Measurements from ENCODE around the gene DNM2. TPM values are rescaled to one million over a fixed set of nuclear protein-coding genes. Genes with fewer than 3 reads are reported as not detected.

The DNM2 gene
- total RNA-seq, 4 donors from 2014 or later = 353 to 827 (median 464) TPM

DNA sequence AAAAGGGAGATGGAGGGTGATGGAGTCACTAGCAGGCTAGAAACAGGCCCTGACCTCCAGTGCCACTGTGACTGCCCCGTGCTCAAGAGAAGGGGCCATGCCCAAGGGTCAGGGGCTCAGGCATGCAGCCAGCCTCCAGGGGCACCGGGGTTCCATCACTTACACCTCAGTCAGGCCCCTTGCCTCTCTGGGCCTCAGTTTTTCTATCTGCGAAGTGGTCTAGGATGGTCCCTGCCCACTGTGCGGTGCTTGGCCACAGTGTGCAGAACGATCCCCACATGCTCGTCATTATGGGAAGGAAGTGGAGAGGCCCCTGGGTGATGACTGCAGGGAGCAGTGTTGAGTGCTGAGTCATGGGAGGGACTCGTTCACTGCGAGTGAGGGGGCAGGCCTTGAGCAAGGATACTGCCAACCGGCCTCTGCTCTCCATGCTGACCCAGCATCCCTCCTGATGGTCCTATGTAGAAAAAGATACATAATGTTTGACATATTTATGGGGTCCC, 95.1 kb downstream of the DNM2 start:
- no peaks in the 10 kb centered on the region for H3K9me3 ChIP-seq
- H3K27ac ChIP-seq = peak overlapping the region in 1 of 4 donors; percentile 42
- TF ChIP-seq POLR2A (IDR thresholded peaks at IDR 0.05) = no peak
- TF ChIP-seq, protein P1, sequence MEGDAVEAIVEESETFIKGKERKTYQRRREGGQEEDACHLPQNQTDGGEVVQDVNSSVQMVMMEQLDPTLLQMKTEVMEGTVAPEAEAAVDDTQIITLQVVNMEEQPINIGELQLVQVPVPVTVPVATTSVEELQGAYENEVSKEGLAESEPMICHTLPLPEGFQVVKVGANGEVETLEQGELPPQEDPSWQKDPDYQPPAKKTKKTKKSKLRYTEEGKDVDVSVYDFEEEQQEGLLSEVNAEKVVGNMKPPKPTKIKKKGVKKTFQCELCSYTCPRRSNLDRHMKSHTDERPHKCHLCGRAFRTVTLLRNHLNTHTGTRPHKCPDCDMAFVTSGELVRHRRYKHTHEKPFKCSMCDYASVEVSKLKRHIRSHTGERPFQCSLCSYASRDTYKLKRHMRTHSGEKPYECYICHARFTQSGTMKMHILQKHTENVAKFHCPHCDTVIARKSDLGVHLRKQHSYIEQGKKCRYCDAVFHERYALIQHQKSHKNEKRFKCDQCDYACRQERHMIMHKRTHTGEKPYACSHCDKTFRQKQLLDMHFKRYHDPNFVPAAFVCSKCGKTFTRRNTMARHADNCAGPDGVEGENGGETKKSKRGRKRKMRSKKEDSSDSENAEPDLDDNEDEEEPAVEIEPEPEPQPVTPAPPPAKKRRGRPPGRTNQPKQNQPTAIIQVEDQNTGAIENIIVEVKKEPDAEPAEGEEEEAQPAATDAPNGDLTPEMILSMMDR (IDR thresholded peaks at IDR 0.05) = no peak
- peaks cover 0 to 97% (median 0%) of the 10 kb centered on the region in 3 donors for H3K36me3 ChIP-seq
- H3K27me3 ChIP-seq = no peaks in the 10 kb centered on the region
- DNase-seq = no peak
- H3K4me3 ChIP-seq = no peak overlapping the region
- no peaks in the 10 kb centered on the region for H3K4me1 ChIP-seq

- H3K27me3 ChIP-seq = no peaks in the 10 kb centered on the region
- no peaks in the 10 kb centered on the region for H3K4me1 ChIP-seq
- H3K9me3 ChIP-seq = no peaks in the 10 kb centered on the region
- H3K36me3 ChIP-seq = peaks cover 0 to 97% (median 0%) of the 10 kb centered on the region in 3 donors
- H3K27ac ChIP-seq = peak overlapping the region in 1 of 4 donors; percentile 22
- H3K4me3 ChIP-seq = no peak overlapping the region
- no peak for DNase-seq
- TF ChIP-seq, protein P1 (IDR thresholded peaks at IDR 0.05) = no peak
- no peak for TF ChIP-seq POLR2A (IDR thresholded peaks at IDR 0.05)
These were observed 97.2 kb downstream of the DNM2 start for GRCh38 chr19:10815007-10815536.

DNA sequence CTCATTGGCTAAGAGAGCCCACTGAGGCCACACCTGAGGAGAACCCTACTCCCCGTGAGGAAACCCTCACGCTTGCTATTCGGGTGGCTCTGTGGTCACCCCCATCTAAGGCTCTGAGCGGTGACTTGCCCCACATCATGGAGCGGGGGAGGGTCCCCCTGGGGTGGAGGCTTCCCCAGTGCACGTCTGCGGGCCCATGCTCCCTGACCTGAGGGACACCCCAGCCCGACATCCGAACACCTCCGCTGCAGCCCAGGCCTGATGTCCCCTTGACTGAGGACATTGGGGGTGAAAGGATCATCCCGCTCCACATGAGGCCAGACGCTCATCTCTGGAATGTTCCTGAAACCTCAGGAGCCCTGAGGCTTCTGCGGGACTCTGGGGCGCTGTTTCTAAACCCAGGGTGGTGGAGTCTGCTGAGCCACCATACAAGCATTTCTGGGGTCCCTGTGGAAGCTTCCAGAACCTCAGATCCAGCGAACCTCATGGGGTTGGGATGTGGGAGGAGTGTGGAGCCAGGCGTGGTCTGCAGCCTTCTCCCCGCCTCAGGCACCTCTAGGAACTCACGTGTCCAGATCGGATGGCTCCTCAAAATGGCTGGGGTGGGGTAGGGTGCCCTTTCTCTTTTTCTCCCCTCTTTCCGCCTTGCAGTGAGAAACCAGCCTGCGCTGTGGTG, 98.2 kb downstream of the DNM2 start:
- DNase-seq = no peak
- Histone ChIP-seq H3K27ac (peak overlapping the region in 3 of 4 donors; percentile 40 to 82 (median 77)), H3K4me3 (peak overlapping the region in 2 of 4 donors; percentile 26 to 29), H3K27me3 (no peaks in the 10 kb centered on the region), H3K9me3 (no peaks in the 10 kb centered on the region), H3K36me3 (peaks cover 0 to 97% (median 0%) of the 10 kb centered on the region in 3 donors), H3K4me1 (no peaks in the 10 kb centered on the region)
- no peak for TF ChIP-seq POLR2A (IDR thresholded peaks at IDR 0.05)
- TF ChIP-seq, protein P1 (IDR thresholded peaks at IDR 0.05) = no peak

DNA sequence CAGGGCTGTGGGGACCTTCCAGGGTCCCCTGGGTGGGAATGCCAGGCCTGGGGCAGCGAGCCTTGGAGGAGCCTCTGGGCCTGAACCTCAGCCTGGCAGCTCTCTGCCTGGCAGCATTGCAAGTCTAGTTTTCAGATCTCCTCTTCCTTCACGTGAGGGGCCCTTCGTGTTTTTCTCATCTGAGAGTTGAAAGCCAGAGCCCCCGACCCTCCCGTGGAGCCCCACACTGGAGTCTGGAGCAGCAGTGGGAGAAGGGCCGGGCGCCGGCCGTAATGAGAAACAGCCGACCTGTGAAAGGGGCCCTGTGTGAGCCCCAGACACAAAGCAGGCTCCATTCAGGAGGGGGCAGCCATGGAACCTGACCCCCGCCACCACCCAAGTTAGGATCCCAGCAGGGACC, 98.8 kb downstream of the DNM2 start:
- H3K4me3 ChIP-seq = peak overlapping the region in 2 of 4 donors; percentile 26 to 29
- peak overlapping the region; percentile 40 to 82 (median 63) for H3K27ac ChIP-seq
- no peaks in the 10 kb centered on the region for H3K4me1 ChIP-seq
- H3K9me3 ChIP-seq = no peaks in the 10 kb centered on the region
- H3K27me3 ChIP-seq = no peaks in the 10 kb centered on the region
- no peak for DNase-seq
- H3K36me3 ChIP-seq = peaks cover 0 to 97% (median 0%) of the 10 kb centered on the region in 3 donors
- TF ChIP-seq POLR2A (IDR thresholded peaks at IDR 0.05) = no peak
- TF ChIP-seq, protein P1 (IDR thresholded peaks at IDR 0.05) = no peak

DNA sequence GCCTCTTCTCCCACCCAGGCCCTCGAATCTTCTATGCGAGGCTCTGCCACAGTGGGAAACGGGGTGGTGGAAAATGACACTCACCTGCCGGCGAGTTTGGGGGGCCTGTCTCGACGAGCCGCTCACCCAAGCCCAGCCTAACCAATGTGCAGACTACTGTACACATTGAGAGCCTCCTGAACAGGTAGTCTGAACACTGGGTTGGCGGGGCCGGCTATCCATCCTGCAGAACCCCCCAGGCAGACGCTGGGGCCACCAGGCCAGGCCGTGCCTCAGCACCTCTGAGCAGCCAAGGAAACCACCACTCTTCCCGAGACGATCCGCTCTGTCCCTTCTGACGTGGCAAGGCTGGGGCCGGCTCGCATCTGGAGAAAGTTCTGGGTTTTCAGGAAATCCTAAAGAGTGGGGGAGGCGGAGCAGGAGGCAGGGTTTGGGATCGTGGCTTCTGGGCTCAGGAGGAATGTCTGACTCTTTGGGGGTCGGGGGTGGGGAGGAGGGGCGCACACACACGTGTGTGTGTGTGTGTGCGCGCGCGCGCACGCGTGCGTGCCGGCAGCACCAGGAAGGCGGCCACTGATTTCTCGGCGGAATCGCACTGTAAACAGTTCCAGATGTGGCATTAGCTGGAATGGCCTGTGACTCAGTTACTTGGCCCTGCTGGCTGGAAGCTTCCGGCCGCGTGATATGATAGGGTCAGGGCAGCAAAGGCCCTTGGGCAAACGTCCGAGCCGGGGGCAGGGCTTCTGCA, 99.6 kb downstream of the DNM2 start:
- Histone ChIP-seq H3K4me3 (peak overlapping the region in 2 of 4 donors; percentile 26 to 29), H3K27me3 (no peaks in the 10 kb centered on the region), H3K27ac (peak overlapping the region; percentile 43 to 82 (median 63)), H3K36me3 (peaks cover 0 to 97% (median 0%) of the 10 kb centered on the region in 3 donors), H3K4me1 (no peaks in the 10 kb centered on the region), H3K9me3 (no peaks in the 10 kb centered on the region)
- TF ChIP-seq, protein P1 (IDR thresholded peaks at IDR 0.05) = no peak
- no peak for TF ChIP-seq POLR2A (IDR thresholded peaks at IDR 0.05)
- peak in 1 of 3 donors; percentile 67 for DNase-seq

Data from Peyer's patch (tissue), 4 donors.